Measurements from ENCODE around the gene PITPNM2.

DNA sequence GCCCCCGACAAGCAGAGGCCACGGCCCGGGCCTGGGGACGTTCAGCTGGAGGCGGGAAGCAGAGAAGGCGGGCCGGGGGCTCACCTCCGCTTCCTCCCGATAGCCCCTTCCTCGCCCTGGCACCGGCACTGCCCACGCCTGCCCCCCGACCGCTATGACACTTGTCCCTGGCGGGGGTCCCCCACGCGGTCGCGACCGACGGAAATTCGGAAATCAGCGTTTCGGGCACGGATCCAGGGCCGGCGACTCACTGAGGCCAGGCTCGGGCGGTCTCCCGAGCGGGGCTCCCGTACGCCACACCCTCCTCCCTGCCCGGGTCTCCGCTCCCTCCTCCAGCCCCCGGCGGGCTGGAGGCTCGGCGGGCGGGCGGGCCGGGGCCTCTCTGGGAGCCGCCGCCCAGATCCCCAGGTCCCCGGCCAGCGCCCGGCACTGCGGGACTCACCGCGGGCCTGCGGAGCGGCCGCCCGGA lies 581 bp downstream of the PITPNM2 start:
- TF ChIP-seq, protein P1, sequence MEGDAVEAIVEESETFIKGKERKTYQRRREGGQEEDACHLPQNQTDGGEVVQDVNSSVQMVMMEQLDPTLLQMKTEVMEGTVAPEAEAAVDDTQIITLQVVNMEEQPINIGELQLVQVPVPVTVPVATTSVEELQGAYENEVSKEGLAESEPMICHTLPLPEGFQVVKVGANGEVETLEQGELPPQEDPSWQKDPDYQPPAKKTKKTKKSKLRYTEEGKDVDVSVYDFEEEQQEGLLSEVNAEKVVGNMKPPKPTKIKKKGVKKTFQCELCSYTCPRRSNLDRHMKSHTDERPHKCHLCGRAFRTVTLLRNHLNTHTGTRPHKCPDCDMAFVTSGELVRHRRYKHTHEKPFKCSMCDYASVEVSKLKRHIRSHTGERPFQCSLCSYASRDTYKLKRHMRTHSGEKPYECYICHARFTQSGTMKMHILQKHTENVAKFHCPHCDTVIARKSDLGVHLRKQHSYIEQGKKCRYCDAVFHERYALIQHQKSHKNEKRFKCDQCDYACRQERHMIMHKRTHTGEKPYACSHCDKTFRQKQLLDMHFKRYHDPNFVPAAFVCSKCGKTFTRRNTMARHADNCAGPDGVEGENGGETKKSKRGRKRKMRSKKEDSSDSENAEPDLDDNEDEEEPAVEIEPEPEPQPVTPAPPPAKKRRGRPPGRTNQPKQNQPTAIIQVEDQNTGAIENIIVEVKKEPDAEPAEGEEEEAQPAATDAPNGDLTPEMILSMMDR (IDR thresholded peaks at IDR 0.05): no peak
- TF ChIP-seq POLR2A (IDR thresholded peaks at IDR 0.05): no peak
- TF ChIP-seq EP300 (IDR thresholded peaks at IDR 0.05): no peak
